Lower leg skin (tissue), 4 donors: Measurements from ENCODE around the gene SLC37A2. TPM values are rescaled to one million over a fixed set of nuclear protein-coding genes. Genes with fewer than 3 reads are reported as not detected.

Experiments used
- DNase-seq, 2 donors: peaks; one replicate each; pipeline ENCODE4 v3.0.0-alpha.2; 2019; ENCODE audit warnings: low spot score in 2 of 2
- H3K4me3 ChIP-seq: fragments of 200-600 bp; sonication (generic); 2 replicates; pipeline ENCODE4 v1.5.1; 2017; ENCODE audit warnings: mild to moderate bottlenecking, low read depth; ENCODE audit not compliant: poor library complexity, severe bottlenecking
- CTCF ChIP-seq, 3 donors: fragments of 450-650 bp; IDR thresholded peaks; one replicate each; pipeline ENCODE4 v1.5.1; 2016; ENCODE audit warnings: antibody characterized with exemption in 3 of 3, mild to moderate bottlenecking in 3 of 3, moderate library complexity in 2 of 3
- POLR2A ChIP-seq, 2 donors: fragments of 450-650 bp; IDR thresholded peaks; one replicate each; pipeline ENCODE4 v1.6.1; 2016 to 2017; ENCODE audit warnings: antibody characterized with exemption in 2 of 2, mild to moderate bottlenecking in 1 of 2, moderate library complexity in 1 of 2
- WGBS, 2 donors: methylation state at CpG; one replicate each; pipeline ENCODE4 v1.1.5; 2018; 5-methylcytosine and 5-hydroxymethylcytosine counted together
- intact Hi-C: fragments of 100-400 bp; cut with DNase I; formaldehyde crosslinking; loops from one replicate; pipeline ENCODE4 v1.15.0; 2023; ENCODE audit warnings: low total_unique reads
- total RNA-seq, 4 donors: library from RNA; depleted of rRNA; stranded (reverse); fragments of >200 nt; gene quantifications; one replicate each; pipeline ENCODE4 v1.1.0, GENCODE V29; 2016

SLC37A2 gene
- total RNA-seq, 4 donors from 2014 or later = 137 to 334 (median 238) TPM

GRCh38 chr11:125110506-125110905 is 47.4 kb downstream of the SLC37A2 start:
- no peak for DNase-seq
- intact Hi-C loops = no loop called here
- 50 to 56% methylated on average over 4 of the region's 4 CpGs for WGBS, 2 donors
- H3K4me3 ChIP-seq = no peak overlapping the region
- TF ChIP-seq CTCF (IDR thresholded peaks at IDR 0.05) (no peak), POLR2A (IDR thresholded peaks at IDR 0.05) (no peak)

GRCh38 chr11:125111001-125111342 is 47.9 kb downstream of the SLC37A2 start:
- peak overlapping the region; percentile 62 for H3K4me3 ChIP-seq
- intact Hi-C loops = no loop called here

GRCh38 chr11:125111343-125112207 is 48.5 kb downstream of the SLC37A2 start, which contains the start of gene TMEM218:
TMEM218 (minus strand) TSS chr11:125111626; CDS start chr11:125102241, 9,385 bp downstream.
- peak; percentile 99 to 100 for DNase-seq
- 5 to 8% methylated on average over 49 of the region's 49 CpGs for WGBS, 2 donors
- intact Hi-C loops = no loop called here
- TF ChIP-seq POLR2A (IDR thresholded peaks at IDR 0.05) = no peak
- TF ChIP-seq CTCF (IDR thresholded peaks at IDR 0.05) = peak in 1 of 3 donors; percentile 20
- peak within 1 kb of the TSS; percentile 62 for H3K4me3 ChIP-seq

More at GRCh38 chr11:125111001-125111342, 47.9 kb downstream of the SLC37A2 start:
- no peak for DNase-seq
- WGBS, 2 donors = 1 to 4% methylated on average over 9 of the region's 9 CpGs
- no peak for TF ChIP-seq CTCF (IDR thresholded peaks at IDR 0.05)
- TF ChIP-seq POLR2A (IDR thresholded peaks at IDR 0.05) = no peak

GRCh38 chr11:125112208-125112604 is 49.1 kb downstream of the SLC37A2 start:
- no peak overlapping the region for H3K4me3 ChIP-seq
- intact Hi-C loops = no loop called here
- no peak for TF ChIP-seq POLR2A (IDR thresholded peaks at IDR 0.05)
- no peak for TF ChIP-seq CTCF (IDR thresholded peaks at IDR 0.05)
- WGBS, 2 donors = 87 to 90% methylated on average over 9 of the region's 9 CpGs
- DNase-seq = no peak

GRCh38 chr11:125114518-125114917 is 51.4 kb downstream of the SLC37A2 start:
- intact Hi-C loops = no loop called here
- WGBS, 2 donors = 62 to 71% methylated on average over 8 of the region's 8 CpGs
- TF ChIP-seq CTCF (IDR thresholded peaks at IDR 0.05) (no peak), POLR2A (IDR thresholded peaks at IDR 0.05) (no peak)
- H3K4me3 ChIP-seq = no peak overlapping the region
- DNase-seq = no peak
